DND-41 (cell line): ENCODE data around the gene TSPAN10.
A peak's percentile ranks its signal among the peaks of the same experiment; 100 is the strongest.

Experiments
- CTCF ChIP-seq: IDR thresholded peaks from 2 replicates; pipeline ENCODE4 v1.5.1; 2012; ENCODE audit warnings: borderline replicate concordance, low read length, moderate library complexity, mild to moderate bottlenecking; ENCODE audit not compliant: poor library complexity, severe bottlenecking; ENCODE audit errors: extremely low read depth
- EZH2 ChIP-seq: IDR thresholded peaks from 3 replicates; pipeline ENCODE4 v1.6.1; 2012; ENCODE audit warnings: borderline replicate concordance, low read depth, mild to moderate bottlenecking, moderate library complexity, low read length, inconsistent platforms; ENCODE audit not compliant: severe bottlenecking

GRCh38 chr17:81667754-81668153, 30.8 kb downstream of the TSPAN10 start:
- TF ChIP-seq CTCF (peak; percentile 52), EZH2 (no peak)
